ENCODE results near the gene GTF2I. TPM values are rescaled to one million over a fixed set of nuclear protein-coding genes. Genes with fewer than 3 reads are reported as not detected.

Gene GTF2I
- total RNA-seq, 4 donors from 2014 or later: 149 to 252 (median 173) TPM

- no peak for TF ChIP-seq CTCF (IDR thresholded peaks at IDR 0.05; ENCODE audit: low read depth)
Measured at GRCh38 chr7:74654811-74655210, 2.7 kb upstream of the GTF2I start.

- no peak for TF ChIP-seq CTCF (IDR thresholded peaks at IDR 0.05; ENCODE audit: low read depth)
Measured at GRCh38 chr7:74655324-74655723, 2.2 kb upstream of the GTF2I start.

GRCh38 chr7:74655768-74656440, 1.6 kb upstream of the GTF2I start:
- TF ChIP-seq CTCF (IDR thresholded peaks at IDR 0.05; ENCODE audit: low read depth): no peak

- no peak for TF ChIP-seq CTCF (IDR thresholded peaks at IDR 0.05; ENCODE audit: low read depth)
Measured at GRCh38 chr7:74656441-74656836, 1.1 kb upstream of the GTF2I start.

GRCh38 chr7:74656837-74657691, 454 bp upstream of the GTF2I start:
- TF ChIP-seq CTCF (IDR thresholded peaks at IDR 0.05; ENCODE audit: low read depth): no peak

GRCh38 chr7:74658178-74659004, 873 bp downstream of the GTF2I start:
- TF ChIP-seq CTCF (IDR thresholded peaks at IDR 0.05; ENCODE audit: low read depth): no peak

Measured in subcutaneous adipose tissue (tissue), 4 donors.